Measurements from ENCODE around the gene SLC30A3. TPM values are rescaled to one million over a fixed set of nuclear protein-coding genes. Genes with fewer than 3 reads are reported as not detected.
"Not testable (repeated sequence)": the region's sequence is repeated elsewhere in the genome, so short reads cannot be mapped to it uniquely, and the experiment has no call there.

Gene SLC30A3
- total RNA-seq, 1 experiment from 2014 or later: not detected

- no peak for DNase-seq (ENCODE audit: low read depth)
- in situ Hi-C loops (cut with HindIII; ENCODE audit: low pct_unique_long_range_greater_than_20kb, low sequenced_read_pairs): no loop called here
Measured at GRCh38 chr2:27291865-27292264, 29.0 kb upstream of the SLC30A3 start.

GRCh38 chr2:27290549-27290948 lies 27.7 kb upstream of the SLC30A3 start:
- no peak for DNase-seq (ENCODE audit: low read depth)
- in situ Hi-C loops (cut with HindIII; ENCODE audit: low pct_unique_long_range_greater_than_20kb, low sequenced_read_pairs): no loop called here

GRCh38 chr2:27288610-27289009 lies 25.8 kb upstream of the SLC30A3 start:
- in situ Hi-C loops (cut with HindIII; ENCODE audit: low pct_unique_long_range_greater_than_20kb, low sequenced_read_pairs): no loop called here
- no peak for DNase-seq (ENCODE audit: low read depth)

GRCh38 chr2:27285481-27285880 lies 22.6 kb upstream of the SLC30A3 start:
- in situ Hi-C loops (cut with HindIII; ENCODE audit: low pct_unique_long_range_greater_than_20kb, low sequenced_read_pairs): no loop called here
- DNase-seq (ENCODE audit: low read depth): no peak

GRCh38 chr2:27284996-27285395 lies 22.1 kb upstream of the SLC30A3 start:
- DNase-seq (ENCODE audit: low read depth): no peak
- in situ Hi-C loops (cut with HindIII; ENCODE audit: low pct_unique_long_range_greater_than_20kb, low sequenced_read_pairs): no loop called here

- in situ Hi-C loops (cut with HindIII; ENCODE audit: low pct_unique_long_range_greater_than_20kb, low sequenced_read_pairs): no loop called here
- no peak for DNase-seq (ENCODE audit: low read depth)
Measured at GRCh38 chr2:27282892-27283291, 20.0 kb upstream of the SLC30A3 start.

- no peak for DNase-seq (ENCODE audit: low read depth)
- in situ Hi-C loops (cut with HindIII; ENCODE audit: low pct_unique_long_range_greater_than_20kb, low sequenced_read_pairs): no loop called here
Measured at GRCh38 chr2:27281855-27282559, 19.2 kb upstream of the SLC30A3 start, which contains the start of gene TRIM54. TSS of gene TRIM54 (plus strand) at chr2:27282429. CDS start at chr2:27282732, 303 bp downstream.

- no peak for DNase-seq (ENCODE audit: low read depth)
- in situ Hi-C loops (cut with HindIII; ENCODE audit: low pct_unique_long_range_greater_than_20kb, low sequenced_read_pairs): no loop called here
Measured at GRCh38 chr2:27281442-27281841, 18.6 kb upstream of the SLC30A3 start.

GRCh38 chr2:27280826-27281225 lies 18.0 kb upstream of the SLC30A3 start:
- in situ Hi-C loops (cut with HindIII; ENCODE audit: low pct_unique_long_range_greater_than_20kb, low sequenced_read_pairs): no loop called here

GRCh38 chr2:27278010-27278409 lies 15.2 kb upstream of the SLC30A3 start:
- DNase-seq (ENCODE audit: low read depth): no peak
- in situ Hi-C loops (cut with HindIII; ENCODE audit: low pct_unique_long_range_greater_than_20kb, low sequenced_read_pairs): no loop called here

More at GRCh38 chr2:27280826-27281225, 18.0 kb upstream of the SLC30A3 start:
- no peak for DNase-seq (ENCODE audit: low read depth)

- DNase-seq (ENCODE audit: low read depth): no peak
- in situ Hi-C loops (cut with HindIII; ENCODE audit: low pct_unique_long_range_greater_than_20kb, low sequenced_read_pairs): no loop called here
Measured at GRCh38 chr2:27275211-27276150, 12.6 kb upstream of the SLC30A3 start, which contains the start of gene DNAJC5G. TSS of gene DNAJC5G (plus strand) at chr2:27275433. CDS start at chr2:27276729, 1,296 bp downstream.

GRCh38 chr2:27272537-27273522 lies 10.0 kb upstream of the SLC30A3 start:
- in situ Hi-C loops (cut with HindIII; ENCODE audit: low pct_unique_long_range_greater_than_20kb, low sequenced_read_pairs): loop anchor here (25.0 kb wide), 1 partner anchor 186 kb away; the partner anchor contains the start of genes EMILIN1 and KHK
- not testable (repeated sequence) for DNase-seq (ENCODE audit: low read depth)

- no peak for DNase-seq (ENCODE audit: low read depth)
- in situ Hi-C loops (cut with HindIII; ENCODE audit: low pct_unique_long_range_greater_than_20kb, low sequenced_read_pairs): loop anchor here (25.0 kb wide), 1 partner anchor 184 kb away; the partner anchor contains the start of genes EMILIN1 and KHK
Measured at GRCh38 chr2:27271631-27272340, 8.9 kb upstream of the SLC30A3 start.

GRCh38 chr2:27270670-27271069 lies 7.8 kb upstream of the SLC30A3 start:
- in situ Hi-C loops (cut with HindIII; ENCODE audit: low pct_unique_long_range_greater_than_20kb, low sequenced_read_pairs): loop anchor here (25.0 kb wide), 1 partner anchor 183 kb away; the partner anchor contains the start of genes EMILIN1 and KHK
- no peak for DNase-seq (ENCODE audit: low read depth)

- in situ Hi-C loops (cut with HindIII; ENCODE audit: low pct_unique_long_range_greater_than_20kb, low sequenced_read_pairs): loop anchor here (25.0 kb wide), 1 partner anchor 183 kb away; the partner anchor contains the start of genes EMILIN1 and KHK
- DNase-seq (ENCODE audit: low read depth): no peak
Measured at GRCh38 chr2:27270131-27270530, 7.3 kb upstream of the SLC30A3 start.

- not testable (repeated sequence) for DNase-seq (ENCODE audit: low read depth)
- in situ Hi-C loops (cut with HindIII; ENCODE audit: low pct_unique_long_range_greater_than_20kb, low sequenced_read_pairs): loop anchor here (25.0 kb wide), 1 partner anchor 181 kb away; the partner anchor contains the start of genes EMILIN1 and KHK
Measured at GRCh38 chr2:27268296-27268695, 5.4 kb upstream of the SLC30A3 start.

GRCh38 chr2:27265536-27265870 lies 2.7 kb upstream of the SLC30A3 start:
- in situ Hi-C loops (cut with HindIII; ENCODE audit: low pct_unique_long_range_greater_than_20kb, low sequenced_read_pairs): loop anchor here (25.0 kb wide), 1 partner anchor 178 kb away; the partner anchor contains the start of genes EMILIN1 and KHK
- no peak for DNase-seq (ENCODE audit: low read depth)
